GM06990 (cell line): ENCODE data around the gene MED31.
"Not testable (repeated sequence)": the region's sequence is repeated elsewhere in the genome, so short reads cannot be mapped to it uniquely, and the experiment has no call there.

Source experiments
- DNase-seq: peaks from one replicate; pipeline ENCODE4 v3.0.0-alpha.2; 2011; ENCODE audit not compliant: insufficient read length; ENCODE audit errors: extremely low read depth
- H3K27me3 ChIP-seq: replicated peaks from 2 replicates; pipeline ENCODE4 v1.6.0; 2011; ENCODE audit warnings: low read length; ENCODE audit not compliant: control insufficient read depth, insufficient read depth
- H3K36me3 ChIP-seq: 2 replicates; pipeline ENCODE4 v1.5.1; 2011; ENCODE audit warnings: low read length; ENCODE audit not compliant: control insufficient read depth, insufficient read depth
- H3K4me3 ChIP-seq: replicated peaks from 2 replicates; pipeline ENCODE4 v1.5.1; 2011; ENCODE audit warnings: low read depth, mild to moderate bottlenecking, control low read depth, low read length
- CTCF ChIP-seq: IDR thresholded peaks from 2 replicates; pipeline ENCODE4 v1.5.1; 2011; ENCODE audit warnings: low read length, control low read depth, mild to moderate bottlenecking, inconsistent platforms; ENCODE audit not compliant: insufficient read depth, poor library complexity, severe bottlenecking

MED31 gene

GRCh38 chr17:6596511-6596910 is 54.9 kb downstream of the MED31 start:
- H3K4me3 ChIP-seq: no peak overlapping the region
- TF ChIP-seq CTCF: no peak
- DNase-seq: no peak
- H3K36me3 ChIP-seq: peaks cover 11% of the 10 kb centered on the region
- H3K27me3 ChIP-seq: no peaks in the 10 kb centered on the region

- Histone ChIP-seq H3K36me3 (peaks cover 11% of the 10 kb centered on the region), H3K4me3 (no peak overlapping the region), H3K27me3 (no peaks in the 10 kb centered on the region)
- TF ChIP-seq CTCF: no peak
- DNase-seq: no peak
These were observed 55.3 kb downstream of the MED31 start for GRCh38 chr17:6596081-6596480.

DNA sequence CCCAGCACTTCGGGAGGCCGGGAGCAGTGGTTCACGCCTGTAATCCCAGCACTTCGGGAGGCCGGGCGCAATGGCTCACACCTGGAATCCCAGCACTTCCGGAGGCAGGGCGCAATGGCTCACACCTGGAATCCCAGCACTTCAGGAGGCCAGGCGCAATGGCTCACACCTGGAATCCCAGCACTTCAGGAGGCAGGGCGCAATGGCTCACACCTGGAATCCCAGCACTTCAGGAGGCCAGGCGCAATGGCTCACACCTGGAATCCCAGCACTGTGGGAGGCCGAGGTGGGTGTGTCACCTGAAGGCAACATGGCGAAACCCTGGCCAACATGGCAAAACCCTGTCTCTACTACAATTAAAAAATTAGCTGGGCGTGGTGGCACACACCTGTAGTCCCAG is 58.0 kb downstream of the MED31 start:
- not testable (repeated sequence) for DNase-seq, H3K27me3 ChIP-seq, H3K4me3 ChIP-seq
- peaks cover 21% of the 10 kb centered on the region for H3K36me3 ChIP-seq
